ENCODE results near the gene GLG1. TPM values are rescaled to one million over a fixed set of nuclear protein-coding genes. Genes with fewer than 3 reads are reported as not detected.
"Not testable (repeated sequence)": the region's sequence is repeated elsewhere in the genome, so short reads cannot be mapped to it uniquely, and the experiment has no call there.

GLG1 gene
- total RNA-seq, 1 donor from 2014 or later: 69.3 TPM

DNA sequence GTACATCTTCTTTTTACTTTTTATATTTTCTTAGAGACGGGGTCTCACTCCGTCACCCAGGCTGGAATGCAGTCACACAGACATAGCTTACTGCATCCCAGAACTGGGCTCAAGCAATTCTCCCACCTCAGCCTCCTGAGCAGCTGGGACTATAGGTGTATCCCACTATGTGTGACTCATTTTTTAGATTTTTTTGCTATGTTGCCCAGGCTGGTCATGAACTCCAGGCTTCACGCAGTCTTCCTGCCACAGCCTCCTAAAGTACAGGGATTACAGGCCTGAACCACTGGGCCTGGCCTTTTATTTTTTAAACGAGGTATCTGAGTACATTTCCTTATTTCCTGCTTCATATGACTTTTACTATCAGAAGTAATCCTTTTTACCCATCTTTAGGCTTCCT, 48.0 kb downstream of the GLG1 start:
- ATAC-seq (no peak), DNase-seq (ENCODE audit: missing footprints) (no peak)
- intact Hi-C loops (cut with DNase I): no loop called here

DNA sequence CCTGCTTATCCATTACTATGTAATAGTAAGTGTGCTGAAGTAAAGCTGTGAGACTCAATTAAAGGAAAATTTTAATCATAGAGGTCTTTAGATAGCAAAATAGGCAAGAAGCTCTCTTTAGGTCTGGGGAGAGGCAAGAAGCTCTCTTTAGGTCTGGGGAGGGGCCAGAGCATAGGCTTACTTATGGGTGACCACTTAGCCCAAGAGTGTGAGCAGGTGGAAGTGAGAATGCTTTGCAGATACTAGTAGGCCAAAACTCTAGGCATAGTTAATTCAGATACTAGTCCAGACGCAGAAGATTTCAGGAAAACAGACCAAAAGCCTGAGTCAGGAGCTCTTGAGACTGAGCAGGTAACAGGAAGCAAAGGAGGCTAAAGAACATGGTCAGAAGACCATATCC, 49.6 kb downstream of the GLG1 start:
- ATAC-seq: no peak
- intact Hi-C loops (cut with DNase I): no loop called here
- no peak for DNase-seq (ENCODE audit: missing footprints)

DNA sequence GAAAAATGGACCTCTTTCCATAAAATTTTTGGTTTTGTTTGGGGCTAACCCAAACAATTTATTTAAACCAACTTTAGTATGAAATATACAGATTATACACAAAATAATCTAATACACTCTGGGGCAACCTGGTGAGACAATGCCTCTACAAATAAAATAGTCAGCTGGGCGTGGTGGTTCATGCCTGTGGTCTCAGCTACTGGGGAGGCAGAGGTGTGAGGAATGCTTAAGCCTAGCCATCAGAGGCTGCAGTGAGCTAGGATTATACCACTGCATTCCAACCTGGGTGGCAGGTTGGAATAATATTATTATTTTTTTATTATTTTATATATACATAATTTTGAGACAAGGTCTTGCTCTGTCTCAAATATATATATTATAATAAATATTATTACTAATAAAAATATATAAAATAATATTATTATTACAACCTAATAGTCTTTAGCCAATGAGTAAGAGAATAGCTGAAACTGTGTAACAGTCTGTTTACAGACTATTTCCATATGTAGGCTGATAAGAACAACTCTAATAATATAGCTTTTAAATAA, 50.5 kb downstream of the GLG1 start:
- intact Hi-C loops (cut with DNase I): no loop called here
- DNase-seq (ENCODE audit: missing footprints): no peak
- no peak for ATAC-seq

DNA sequence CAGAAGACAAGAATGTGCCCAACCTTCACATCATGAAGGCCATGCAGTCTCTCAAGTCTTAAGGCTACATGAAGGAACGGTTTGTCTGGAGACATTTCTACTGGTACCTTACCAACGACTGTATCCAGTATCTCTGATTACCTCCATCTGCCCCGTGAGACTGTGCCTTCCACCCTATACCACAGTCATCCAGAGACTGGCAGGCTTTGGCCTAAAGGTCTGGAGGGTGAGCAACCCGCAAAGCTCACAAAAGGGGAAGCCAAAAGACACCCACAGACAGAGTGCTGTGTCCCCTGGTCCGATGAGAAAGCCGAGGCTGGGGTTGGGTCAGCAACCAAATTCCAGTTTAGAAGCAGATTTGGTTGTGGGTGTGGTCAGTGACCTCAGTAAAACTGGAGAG, 54.6 kb downstream of the GLG1 start:
- intact Hi-C loops (cut with DNase I); ATAC-seq; DNase-seq (ENCODE audit: missing footprints): not testable (repeated sequence)

DNA sequence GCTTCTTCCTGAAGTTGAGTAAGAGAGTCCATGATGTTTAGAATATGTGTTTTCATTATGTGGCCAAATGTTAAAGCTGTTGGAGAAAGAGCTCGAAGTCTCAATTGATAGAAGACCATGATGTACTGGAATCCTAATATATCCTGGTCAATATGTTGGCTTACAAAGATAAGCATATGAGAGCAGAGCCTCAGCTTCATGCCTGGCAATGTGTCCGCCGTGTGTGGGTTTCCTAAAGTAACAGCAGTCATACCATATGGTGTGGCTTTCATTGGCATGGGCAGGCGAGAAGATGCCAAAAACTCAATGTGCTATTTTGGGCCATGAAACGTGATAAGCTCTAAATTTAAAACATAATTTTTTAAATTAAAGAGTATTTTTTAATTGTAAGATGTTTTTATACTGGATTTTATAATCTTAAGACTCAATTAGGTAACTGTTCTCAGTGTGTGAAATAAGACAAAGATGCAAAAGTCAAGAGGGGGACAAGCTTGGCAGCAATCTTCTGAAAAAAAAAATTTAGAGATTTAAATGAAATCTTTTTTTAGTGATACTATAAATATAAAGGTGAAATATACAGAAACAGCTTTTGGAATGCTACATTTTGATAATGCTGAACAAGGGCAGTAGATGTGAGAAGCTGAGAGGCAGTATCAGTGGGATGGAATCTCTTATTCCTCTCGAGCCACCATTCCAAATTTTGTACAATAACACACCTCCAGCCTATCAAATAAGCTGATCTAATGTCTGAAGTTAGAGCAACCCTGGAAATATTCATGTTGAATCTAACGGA, 56.5 kb downstream of the GLG1 start:
- ATAC-seq: peak; percentile 48
- DNase-seq (ENCODE audit: missing footprints); intact Hi-C loops (cut with DNase I): not testable (repeated sequence)

DNA sequence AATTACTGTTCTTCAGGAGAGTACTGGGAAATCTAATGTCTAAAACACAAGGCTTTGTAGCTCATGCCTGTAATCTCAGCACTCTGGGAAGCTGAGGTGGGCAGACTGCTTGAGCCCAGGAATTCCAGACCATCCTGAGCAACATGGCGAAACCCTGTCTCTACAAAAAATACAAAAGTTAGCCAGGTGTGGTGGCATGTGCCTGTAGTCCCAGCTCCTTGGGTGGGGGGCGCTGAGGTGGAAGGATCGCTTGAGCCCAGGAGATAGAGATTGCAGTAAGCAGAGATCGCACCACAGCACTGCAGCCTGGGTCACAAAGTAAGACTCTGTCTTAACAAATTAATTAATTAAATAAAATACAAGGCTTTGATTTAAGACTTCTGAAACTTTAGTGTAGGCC, 60.8 kb downstream of the GLG1 start:
- DNase-seq (ENCODE audit: missing footprints); intact Hi-C loops (cut with DNase I); ATAC-seq: not testable (repeated sequence)

DNA sequence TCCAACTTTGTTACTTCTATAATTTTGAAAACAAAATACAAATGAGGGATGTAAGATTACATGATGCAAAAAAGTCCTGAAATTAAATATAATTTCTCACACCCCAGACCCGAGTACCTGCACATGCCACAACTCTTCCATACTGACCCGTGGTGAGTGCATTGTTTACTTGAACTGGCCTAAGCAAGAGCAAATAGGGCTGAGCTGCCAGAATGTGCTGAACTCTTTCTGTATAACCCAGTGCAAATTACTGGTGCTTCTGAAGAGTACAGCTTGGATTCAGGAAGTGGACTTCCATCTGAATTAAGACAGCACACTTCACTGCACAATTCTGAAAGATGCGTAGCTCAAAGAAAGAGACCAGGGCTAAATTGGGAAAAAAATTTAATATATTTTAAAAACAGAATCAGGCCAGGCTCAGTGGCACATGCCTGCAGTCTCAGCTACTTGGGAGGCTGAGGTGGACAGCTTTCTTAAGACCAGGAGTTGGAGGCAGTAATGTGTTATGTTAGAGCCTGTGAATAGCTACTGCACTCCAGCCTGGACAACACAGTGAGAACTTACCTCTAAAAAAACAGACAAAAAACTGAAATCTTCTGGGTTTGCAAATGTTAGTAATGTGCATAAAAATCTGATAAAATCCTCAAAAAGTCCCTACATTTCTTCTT, 63.9 kb downstream of the GLG1 start:
- ATAC-seq; DNase-seq (ENCODE audit: missing footprints); intact Hi-C loops (cut with DNase I): not testable (repeated sequence)

DNA sequence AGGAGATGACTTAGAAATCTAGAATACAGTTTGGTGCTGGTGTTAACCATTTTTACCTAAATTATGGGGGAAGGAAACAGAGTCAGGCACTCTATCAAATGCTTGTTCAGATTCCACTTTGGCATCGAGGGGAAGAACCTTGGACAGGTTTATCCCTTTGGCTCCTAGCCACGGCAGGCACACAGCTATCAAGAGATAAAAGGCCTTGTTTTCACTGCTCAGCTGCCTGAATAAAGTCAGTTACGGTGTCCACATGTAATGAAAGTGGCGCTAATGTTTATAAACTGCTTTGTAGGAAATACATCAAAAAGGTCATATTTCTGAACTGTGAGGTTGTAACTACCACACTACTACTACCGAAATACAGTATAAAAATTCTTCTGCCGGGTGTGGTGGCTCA, 66.3 kb downstream of the GLG1 start:
- intact Hi-C loops (cut with DNase I); ATAC-seq: not testable (repeated sequence)

DNA sequence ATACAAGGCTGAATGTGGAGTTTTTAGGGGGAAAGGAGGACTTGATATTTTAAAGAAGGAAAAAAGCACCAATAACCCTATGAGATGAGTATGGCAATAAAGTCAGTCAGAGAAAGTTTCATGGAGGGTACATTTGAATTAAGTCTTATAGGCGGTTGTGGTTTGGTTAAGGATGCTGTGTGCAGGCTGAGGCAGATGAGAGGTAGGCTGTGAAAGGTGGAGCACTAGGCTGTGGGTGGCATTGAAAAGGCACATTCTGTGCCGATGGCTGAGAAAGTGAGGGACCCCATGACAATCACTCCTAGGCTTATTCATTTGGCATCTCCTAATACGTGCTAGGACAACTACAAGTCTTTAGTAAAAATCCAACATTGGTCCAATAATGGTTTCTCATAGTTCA, 68.1 kb downstream of the GLG1 start:
- ATAC-seq; DNase-seq (ENCODE audit: missing footprints); intact Hi-C loops (cut with DNase I): not testable (repeated sequence)

More for the DNA sequence above, 66.3 kb downstream of the GLG1 start:
- DNase-seq (ENCODE audit: missing footprints): not testable (repeated sequence)

DNA sequence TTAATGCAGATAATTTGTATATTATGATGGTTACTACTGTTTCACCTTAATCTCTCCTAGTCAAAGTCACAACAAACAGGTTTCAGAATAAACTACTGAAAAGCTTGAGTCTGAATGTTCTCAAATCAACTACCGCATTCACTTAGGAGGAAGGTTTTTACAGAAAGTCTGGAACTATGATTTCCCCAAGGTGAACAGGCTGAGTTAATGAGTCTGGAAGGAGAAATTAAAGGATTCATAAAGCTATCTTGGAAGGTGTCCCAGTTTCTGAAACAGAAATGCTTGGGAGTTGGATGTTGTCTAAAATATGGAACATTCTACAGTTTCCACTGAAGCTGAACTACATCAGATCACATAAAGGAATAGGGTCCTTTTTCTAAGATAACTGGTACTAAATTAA, 69.2 kb downstream of the GLG1 start:
- intact Hi-C loops (cut with DNase I); DNase-seq (ENCODE audit: missing footprints); ATAC-seq: not testable (repeated sequence)

DNA sequence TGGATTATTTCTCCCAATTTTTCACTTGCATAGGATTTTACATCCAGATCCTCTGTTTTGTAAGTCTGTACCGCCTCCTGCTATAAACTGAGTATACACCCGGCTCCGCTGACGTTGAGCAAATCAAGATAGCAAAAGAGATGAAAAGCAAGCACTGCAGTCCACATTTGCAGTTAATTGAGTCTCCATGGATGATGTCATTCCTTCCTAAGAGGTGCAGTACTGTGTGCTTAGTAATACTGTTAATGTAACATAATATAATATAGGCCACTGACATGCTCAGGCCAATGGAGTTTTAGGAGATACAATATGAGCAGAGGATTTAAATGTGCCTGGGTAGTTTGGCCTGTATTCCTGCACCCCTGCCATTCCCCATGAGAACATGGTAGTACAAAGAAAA, 72.3 kb downstream of the GLG1 start:
- intact Hi-C loops (cut with DNase I); ATAC-seq; DNase-seq (ENCODE audit: missing footprints): not testable (repeated sequence)

DNA sequence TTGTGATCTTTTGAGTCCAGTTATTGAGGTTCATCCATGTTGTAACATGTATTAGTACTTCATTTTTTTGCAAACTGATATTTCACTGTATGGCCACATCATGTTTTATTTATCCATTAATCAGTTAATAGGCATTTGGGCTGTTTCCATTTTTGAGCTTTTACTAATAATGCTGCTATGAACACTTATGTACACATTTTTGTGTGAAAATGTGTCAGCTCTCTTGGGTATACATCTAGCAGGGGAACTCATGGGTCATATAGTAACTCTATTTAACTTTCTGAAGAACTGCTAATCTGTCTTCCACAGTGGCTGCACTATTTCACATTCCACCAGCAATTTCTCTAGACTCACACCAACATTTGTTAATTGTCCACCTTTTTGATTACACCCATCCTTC, 82.0 kb downstream of the GLG1 start:
- ATAC-seq: no peak
- no peak for DNase-seq (ENCODE audit: missing footprints)
- intact Hi-C loops (cut with DNase I): no loop called here

DNA sequence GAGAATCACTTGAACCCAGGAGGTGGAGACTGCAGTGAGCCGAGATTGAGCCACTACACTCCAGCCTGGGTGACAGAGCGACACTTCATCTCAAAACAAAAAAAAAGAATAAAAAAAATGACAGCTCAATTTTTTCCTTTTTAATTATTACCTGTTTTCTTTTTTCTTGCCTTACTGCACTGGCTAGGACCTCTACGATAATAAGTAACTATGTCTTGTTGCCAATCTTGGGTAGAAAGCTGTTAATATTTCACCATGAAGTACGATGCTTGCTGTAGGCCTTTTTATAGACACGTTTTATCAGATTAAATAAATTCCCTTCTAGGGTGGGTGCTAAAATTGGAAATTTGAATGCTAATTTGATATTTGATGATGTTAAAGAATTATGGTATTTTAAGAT, 82.8 kb downstream of the GLG1 start:
- no peak for ATAC-seq
- DNase-seq (ENCODE audit: missing footprints): no peak
- intact Hi-C loops (cut with DNase I): no loop called here

DNA sequence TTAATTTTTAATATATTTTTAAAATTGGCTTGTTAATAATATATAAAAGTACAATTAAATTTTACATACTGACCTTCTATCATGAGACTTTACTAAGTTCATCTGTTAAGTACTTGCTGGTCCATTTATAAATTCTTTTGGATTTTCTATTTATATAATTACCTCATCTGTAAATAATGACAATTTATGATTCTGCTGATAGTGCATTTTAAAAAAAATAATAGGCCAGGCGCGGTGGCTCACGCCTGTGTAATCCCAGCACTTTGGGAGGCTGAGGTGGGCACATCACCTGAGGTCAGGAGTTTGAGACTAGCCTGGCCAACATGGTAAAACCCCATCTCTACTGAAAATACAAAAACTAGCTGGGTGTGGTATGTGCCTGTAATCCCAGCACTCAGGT, 83.2 kb downstream of the GLG1 start:
- DNase-seq (ENCODE audit: missing footprints); ATAC-seq; intact Hi-C loops (cut with DNase I): not testable (repeated sequence)

DNA sequence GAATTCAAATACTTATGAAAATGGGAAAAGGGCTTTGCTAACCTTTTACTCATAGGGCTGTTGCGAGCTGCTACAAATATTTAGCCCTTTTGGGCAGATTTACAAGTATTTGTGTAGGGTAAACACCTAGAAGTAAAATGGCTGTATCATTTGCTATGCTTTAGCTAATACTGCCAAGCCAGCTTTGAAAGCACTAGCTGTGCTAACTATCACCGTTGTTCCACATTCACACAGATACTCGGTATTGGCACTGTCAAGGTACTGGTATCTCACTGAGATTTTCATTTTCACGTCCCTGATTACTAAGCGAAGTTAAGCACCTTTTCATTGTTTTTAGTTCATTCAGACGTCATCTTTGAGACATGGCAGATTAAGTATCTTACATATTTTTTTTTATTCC, 84.8 kb downstream of the GLG1 start:
- DNase-seq (ENCODE audit: missing footprints): no peak
- intact Hi-C loops (cut with DNase I): no loop called here
- peak; percentile 54 for ATAC-seq

DNA sequence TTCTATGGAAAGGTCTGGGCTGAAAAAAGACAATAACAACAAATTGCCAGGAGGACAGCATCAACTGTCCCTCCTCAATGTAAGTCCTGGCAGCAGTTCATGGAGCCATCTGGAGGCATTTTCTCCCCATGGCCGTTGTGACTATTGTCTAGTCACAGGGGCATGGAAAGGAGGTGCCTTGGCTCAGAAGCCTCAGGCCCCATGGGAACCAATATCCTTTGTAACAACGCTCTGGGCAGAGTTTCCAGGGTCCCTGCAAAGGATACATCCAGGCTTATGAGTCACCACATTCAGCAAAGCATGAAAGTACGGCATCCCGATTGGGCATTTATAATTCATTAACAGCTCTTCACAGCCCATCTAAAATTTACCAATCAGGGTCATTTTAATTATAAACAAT, 85.2 kb downstream of the GLG1 start:
- intact Hi-C loops (cut with DNase I): no loop called here
- DNase-seq (ENCODE audit: missing footprints) (no peak), ATAC-seq (peak; percentile 34)

DNA sequence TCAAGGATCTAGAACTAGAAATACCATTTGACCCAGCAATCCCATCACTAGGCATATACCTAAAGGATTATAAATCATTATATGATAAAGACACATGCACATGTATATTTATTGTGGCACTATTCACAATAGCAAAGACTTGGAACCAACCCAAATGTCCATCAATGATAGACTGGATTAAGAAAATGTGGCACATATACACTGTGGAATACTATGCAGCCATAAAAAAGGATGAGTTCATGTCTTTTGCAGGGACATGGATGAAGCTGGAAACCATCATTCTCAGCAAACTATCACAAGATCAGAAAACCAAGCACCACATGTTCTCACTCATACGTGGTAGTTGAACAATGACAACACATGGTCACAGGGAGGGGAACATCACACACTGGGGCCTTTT, 88.0 kb downstream of the GLG1 start:
- ATAC-seq; intact Hi-C loops (cut with DNase I); DNase-seq (ENCODE audit: missing footprints): not testable (repeated sequence)

DNA sequence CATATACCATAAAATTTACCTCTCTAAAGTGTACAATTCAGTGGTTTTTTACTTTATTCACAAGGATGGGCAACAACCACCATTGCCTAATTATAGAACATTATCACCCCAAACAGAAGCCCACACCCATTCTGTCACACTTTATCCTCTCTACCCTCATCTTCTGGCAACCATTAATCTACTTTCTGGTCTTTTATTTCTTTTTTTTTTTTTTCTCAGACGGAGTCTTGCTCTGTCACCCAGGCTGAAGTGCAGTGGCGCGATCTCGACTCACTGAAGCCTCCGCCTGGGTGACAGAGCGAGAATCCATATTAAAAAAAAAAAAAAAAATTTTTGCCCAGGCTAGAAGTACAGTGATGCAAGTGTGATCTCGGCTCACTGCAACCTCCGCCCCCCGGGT, 95.0 kb downstream of the GLG1 start:
- intact Hi-C loops (cut with DNase I): no loop called here
- DNase-seq (ENCODE audit: missing footprints): no peak
- ATAC-seq: no peak

DNA sequence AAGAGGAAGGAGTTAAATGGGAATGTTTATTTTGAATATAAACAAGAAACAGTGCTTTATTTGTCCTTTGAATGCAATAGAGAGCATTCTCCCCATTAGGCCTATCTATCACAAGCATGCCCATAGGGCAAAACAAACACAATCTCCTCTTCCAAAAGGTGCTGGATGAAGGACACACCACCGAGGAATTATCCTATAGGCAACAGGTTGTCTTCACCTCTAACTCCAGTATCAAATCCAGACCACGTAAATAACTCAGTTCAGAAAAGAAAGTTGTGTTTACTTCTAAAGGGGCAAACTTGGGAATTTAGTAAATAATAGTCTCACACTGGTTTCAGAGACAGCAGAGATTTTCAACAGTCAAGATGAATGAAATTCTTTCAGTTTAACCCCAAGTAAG, 101.9 kb downstream of the GLG1 start:
- DNase-seq (ENCODE audit: missing footprints) (no peak), ATAC-seq (no peak)
- intact Hi-C loops (cut with DNase I): no loop called here

DNA sequence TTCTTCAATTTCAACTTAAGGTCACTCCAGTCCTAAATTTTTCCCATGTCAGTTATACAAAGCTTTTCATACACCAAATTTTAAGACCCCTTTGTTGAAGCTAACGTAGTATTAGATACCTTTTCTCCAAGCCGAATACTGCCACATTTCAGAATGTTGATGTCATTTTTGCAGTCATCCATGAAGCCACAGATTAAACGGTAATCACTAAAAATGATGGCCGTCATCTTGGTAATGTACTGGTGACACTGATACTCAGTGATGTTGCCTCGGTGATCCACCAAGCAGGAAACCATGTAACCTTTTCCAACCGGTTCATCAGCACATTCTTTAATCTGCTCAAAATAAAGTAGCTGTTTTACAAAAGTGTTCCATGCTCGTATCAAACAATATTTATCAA, 103.5 kb downstream of the GLG1 start:
- no peak for ATAC-seq
- intact Hi-C loops (cut with DNase I): loop anchor here (5.0 kb wide), 1 partner anchor 104 kb away; the partner anchor contains the start of gene GLG1
- no peak for DNase-seq (ENCODE audit: missing footprints)
